OCI-LY7 (cell line): Measurements from ENCODE around the gene CCDC57. TPM values are rescaled to one million over a fixed set of nuclear protein-coding genes. Genes with fewer than 3 reads are reported as not detected.

ENCODE experiments used
- BruUV-seq: library from RNA; stranded (reverse); fragments of 400-500 nt; replicated peaks from 2 replicates; lab custom pipeline; 2021; lab: Mats Ljungman, UMichigan
- CTCF ChIA-PET: fragments of 300-600 bp; sonication (Branson Sonifier 250); formaldehyde crosslinking; loops from one replicate; lab custom pipeline; 2022; ENCODE audit warnings: antibody characterized with exemption; ENCODE audit not compliant: unreplicated experiment; lab: Charles Lee
- POLR2A ChIA-PET: fragments of 300-600 bp; sonication (Branson Sonifier 250); formaldehyde crosslinking; loops from one replicate; lab custom pipeline; 2022; ENCODE audit warnings: antibody characterized with exemption; lab: Charles Lee
- DNase-seq: peaks from one replicate; pipeline ENCODE4 v3.0.0-alpha.2; 2015; ENCODE audit warnings: low spot score
- H2AFZ ChIP-seq: fragments of 200-600 bp; sonication (generic), shearing (Covaris generic); 2 replicates; pipeline ENCODE4 v1.6.1; 2014; ENCODE audit warnings: mild to moderate bottlenecking, antibody characterized with exemption, low read length, moderate library complexity
- H3K27ac ChIP-seq: fragments of 200-600 bp; sonication (generic); 2 replicates; pipeline ENCODE4 v1.5.1; 2014; ENCODE audit warnings: mixed run types, low read depth, mild to moderate bottlenecking, moderate library complexity, low read length, inconsistent platforms; ENCODE audit not compliant: poor library complexity, severe bottlenecking
- H3K36me3 ChIP-seq: fragments of 200-600 bp; sonication (generic); 2 replicates; pipeline ENCODE4 v1.6.1; 2014; ENCODE audit warnings: mild to moderate bottlenecking, antibody characterized with exemption, low read length, moderate library complexity, mixed read lengths; ENCODE audit not compliant: insufficient read depth
- H3K4me1 ChIP-seq: fragments of 200-600 bp; sonication (generic); 2 replicates; pipeline ENCODE4 v1.5.1; 2014; ENCODE audit warnings: mild to moderate bottlenecking, low read length; ENCODE audit not compliant: insufficient read depth, poor library complexity, severe bottlenecking
- H3K4me2 ChIP-seq: fragments of 200-600 bp; sonication (generic); 2 replicates; pipeline ENCODE4 v1.6.1; 2014; ENCODE audit warnings: mild to moderate bottlenecking, low read length
- H3K4me3 ChIP-seq: fragments of 200-600 bp; sonication (generic); 2 replicates; pipeline ENCODE4 v1.5.1; 2014; ENCODE audit warnings: mild to moderate bottlenecking, low read depth, low read length; ENCODE audit not compliant: poor library complexity, severe bottlenecking
- H3K79me2 ChIP-seq: fragments of 200-600 bp; sonication (generic); 2 replicates; pipeline ENCODE4 v1.6.1; 2016; ENCODE audit warnings: low read depth, mild to moderate bottlenecking, low read length, moderate library complexity, mixed read lengths; ENCODE audit not compliant: insufficient read depth
- H3K9me2 ChIP-seq: fragments of 200-600 bp; sonication (generic); 2 replicates; pipeline ENCODE4 v1.6.1; 2016; ENCODE audit warnings: mild to moderate bottlenecking, low read length, mixed read lengths; ENCODE audit not compliant: insufficient read depth
- H3K9me3 ChIP-seq: fragments of 200-600 bp; sonication (generic); 2 replicates; pipeline ENCODE4 v1.6.1; 2014; ENCODE audit warnings: mild to moderate bottlenecking, mixed run types, low read length, mixed read lengths
- H4K20me1 ChIP-seq: fragments of 200-600 bp; sonication (generic); 2 replicates; pipeline ENCODE4 v1.6.1; 2014; ENCODE audit warnings: mild to moderate bottlenecking, antibody characterized with exemption, low read length, moderate library complexity, mixed read lengths; ENCODE audit not compliant: insufficient read depth
- CTCF ChIP-seq: fragments of 200-600 bp; sonication (generic); conservative IDR thresholded peaks from 2 replicates; pipeline ENCODE4 v1.5.1; 2014; ENCODE audit warnings: mild to moderate bottlenecking, antibody characterized with exemption, low read length, moderate library complexity, mixed read lengths
- EZH2phosphoT487 ChIP-seq: fragments of 200-600 bp; sonication (generic); IDR thresholded peaks from 2 replicates; pipeline ENCODE4 v1.6.1; 2018; ENCODE audit warnings: low read depth, borderline replicate concordance, mild to moderate bottlenecking, mixed run types, antibody characterized with exemption, low read length, moderate library complexity, mixed read lengths
- intact Hi-C: fragments of 100-400 bp; cut with micrococcal nuclease; formaldehyde crosslinking; loops from one replicate; pipeline ENCODE4 v1.10.0; 2022; ENCODE audit not compliant: unreplicated experiment
- total RNA-seq, 2 experiments: library from RNA; depleted of rRNA in 1 of 2; stranded (reverse); fragments of >200 nt in 1 of 2; shearing (Covaris generic) in 1 of 2; gene quantifications; 2 replicates each; pipeline ENCODE4 v1.2.3, GENCODE V29; 2014 to 2022

Gene CCDC57
- total RNA-seq, 2 experiments from 2014 or later = 34.5 to 58.7 TPM

GRCh38 chr17:82228278-82228841, 15.7 kb upstream of the CCDC57 start:
- BruUV-seq = no TSS peak

GRCh38 chr17:82227629-82228277, 15.1 kb upstream of the CCDC57 start:
- no peak for DNase-seq
- H4K20me1 ChIP-seq = no peaks in the 10 kb centered on the region
- no TSS peak for BruUV-seq
- H3K9me3 ChIP-seq = no peaks in the 10 kb centered on the region
- peak overlapping the region; percentile 68 for H3K4me2 ChIP-seq
- no peak for TF ChIP-seq EZH2phosphoT487
- no peak for TF ChIP-seq CTCF
- H3K9me2 ChIP-seq = no peaks in the 10 kb centered on the region
- H3K79me2 ChIP-seq = no peaks in the 10 kb centered on the region
- H3K4me1 ChIP-seq = peaks cover 20% of the 10 kb centered on the region
- no peaks in the 10 kb centered on the region for H3K36me3 ChIP-seq
- no peak overlapping the region for H3K27ac ChIP-seq
- POLR2A ChIA-PET = no interaction called here
- H2AFZ ChIP-seq = peak overlapping the region; percentile 51
- intact Hi-C loops = loop anchor here (2.0 kb wide), 1 partner anchor 15 kb away; the partner anchor contains the start of gene CCDC57
- CTCF ChIA-PET = no interaction called here
- peak overlapping the region; percentile 67 for H3K4me3 ChIP-seq

More at GRCh38 chr17:82228278-82228841, 15.7 kb upstream of the CCDC57 start:
- no peaks in the 10 kb centered on the region for H3K9me2 ChIP-seq
- ChIA-PET CTCF (no interaction called here), POLR2A (interaction anchor here (1.0 kb wide), 1 partner anchor 318 kb away, joined by 3 read pairs; no protein-coding TSS in a partner anchor)
- H3K79me2 ChIP-seq = no peaks in the 10 kb centered on the region
- no peaks in the 10 kb centered on the region for H3K36me3 ChIP-seq
- H3K27ac ChIP-seq = no peak overlapping the region
- no peaks in the 10 kb centered on the region for H3K9me3 ChIP-seq
- peak; percentile 83 for DNase-seq
- H3K4me2 ChIP-seq = peak overlapping the region; percentile 68
- intact Hi-C loops = loop anchor here (2.0 kb wide), 1 partner anchor 16 kb away; the partner anchor contains the start of gene CCDC57
- H2AFZ ChIP-seq = peak overlapping the region; percentile 51
- peak overlapping the region; percentile 67 for H3K4me3 ChIP-seq
- H4K20me1 ChIP-seq = no peaks in the 10 kb centered on the region
- H3K4me1 ChIP-seq = peaks cover 26% of the 10 kb centered on the region
- TF ChIP-seq CTCF = no peak
- no peak for TF ChIP-seq EZH2phosphoT487
